AG04450 (cell line): Measurements from ENCODE around the gene RAB11FIP4. TPM values are rescaled to one million over a fixed set of nuclear protein-coding genes. Genes with fewer than 3 reads are reported as not detected.
A peak's percentile ranks its signal among the peaks of the same experiment; 100 is the strongest.

ENCODE experiments used
- CTCF ChIA-PET: fragments of 300-600, 350-600 bp; formaldehyde crosslinking; extraction: SDS; loops from one replicate; lab custom pipeline; 2022; ENCODE audit warnings: antibody characterized with exemption, inconsistent platforms; lab: Charles Lee
- POLR2A ChIA-PET: fragments of 350-600 bp; formaldehyde crosslinking; extraction: SDS; loops from one replicate; lab custom pipeline; 2021; ENCODE audit warnings: antibody characterized with exemption, inconsistent platforms; lab: Yijun Ruan, JAX
- DNase-seq: peaks from one replicate; pipeline ENCODE4 v3.0.0-alpha.2; 2011; ENCODE audit warnings: low read depth, low spot score
- H3K27ac ChIP-seq: one replicate; pipeline ENCODE4 v1.5.1; 2012; ENCODE audit warnings: low read depth, low read length, control low read depth
- H3K27me3 ChIP-seq: one replicate; pipeline ENCODE4 v1.6.0; 2012; ENCODE audit warnings: low read length; ENCODE audit not compliant: control insufficient read depth, insufficient read depth
- H3K4me3 ChIP-seq: 2 replicates; pipeline ENCODE4 v1.5.1; 2011; ENCODE audit warnings: mild to moderate bottlenecking, low read depth, low read length, control low read depth
- H3K9me3 ChIP-seq: 2 replicates; pipeline ENCODE4 v1.5.1; 2012; ENCODE audit warnings: low read length; ENCODE audit not compliant: control insufficient read depth, insufficient read depth
- CTCF ChIP-seq: IDR thresholded peaks from 2 replicates; pipeline ENCODE4 v1.5.1; 2011; ENCODE audit warnings: low read depth, low read length, control low read depth, inconsistent platforms
- polyA plus RNA-seq: library from polyadenylated mRNA; depleted of rRNA; stranded (reverse); fragments of >200 nt; gene quantifications from 2 replicates; pipeline ENCODE4 v1.2.3, GENCODE V29; 2011

The RAB11FIP4 gene
- polyA plus RNA-seq, 1 experiment: 0.58 TPM

GRCh38 chr17:31537565-31538011, 146.1 kb downstream of the RAB11FIP4 start:
- Histone ChIP-seq H3K27me3 (no peaks in the 10 kb centered on the region), H3K9me3 (no peaks in the 10 kb centered on the region), H3K27ac (peak overlapping the region; percentile 31), H3K4me3 (no peak overlapping the region)
- ChIA-PET CTCF (interaction anchor here (1.0 kb wide), 1 partner anchor 12 kb away, joined by 4 read pairs; no protein-coding TSS in a partner anchor), POLR2A (no interaction called here)
- TF ChIP-seq CTCF: no peak
- DNase-seq: no peak

GRCh38 chr17:31538080-31538762, 146.7 kb downstream of the RAB11FIP4 start:
- no peak overlapping the region for H3K4me3 ChIP-seq
- TF ChIP-seq CTCF: no peak
- DNase-seq: no peak
- no peaks in the 10 kb centered on the region for H3K9me3 ChIP-seq
- no peaks in the 10 kb centered on the region for H3K27me3 ChIP-seq
- POLR2A ChIA-PET: no interaction called here
- H3K27ac ChIP-seq: peak overlapping the region; percentile 31
- CTCF ChIA-PET: interaction anchor here (1.0 kb wide), 1 partner anchor 12 kb away, joined by 4 read pairs; no protein-coding TSS in a partner anchor

GRCh38 chr17:31540602-31541307, 149.3 kb downstream of the RAB11FIP4 start:
- Histone ChIP-seq H3K9me3 (peaks cover 7% of the 10 kb centered on the region), H3K27ac (no peak overlapping the region), H3K27me3 (no peaks in the 10 kb centered on the region), H3K4me3 (no peak overlapping the region)
- CTCF ChIA-PET: interaction anchor here (0.5 kb wide), 1 partner anchor 315 kb away, joined by 3 read pairs; no protein-coding TSS in a partner anchor
- TF ChIP-seq CTCF: no peak
- DNase-seq: no peak
- POLR2A ChIA-PET: no interaction called here

GRCh38 chr17:31541559-31541958, 150.1 kb downstream of the RAB11FIP4 start:
- H3K9me3 ChIP-seq: peaks cover 7% of the 10 kb centered on the region
- POLR2A ChIA-PET: interaction anchor here (0.7 kb wide), 1 partner anchor 55 kb away, joined by 3 read pairs; no protein-coding TSS in a partner anchor
- H3K4me3 ChIP-seq: no peak overlapping the region
- CTCF ChIA-PET: interaction anchor here (0.5 to 2.8 kb wide), 2 partner anchors 301 to 314 kb away, joined by 3 to 12 read pairs; no protein-coding TSS in a partner anchor
- TF ChIP-seq CTCF: peak; percentile 15; the same call in 1 of the 2 replicates
- no peaks in the 10 kb centered on the region for H3K27me3 ChIP-seq
- no peak overlapping the region for H3K27ac ChIP-seq
- no peak for DNase-seq
